ENCODE measurements around the gene CACNA1D.

Gene CACNA1D

DNA sequence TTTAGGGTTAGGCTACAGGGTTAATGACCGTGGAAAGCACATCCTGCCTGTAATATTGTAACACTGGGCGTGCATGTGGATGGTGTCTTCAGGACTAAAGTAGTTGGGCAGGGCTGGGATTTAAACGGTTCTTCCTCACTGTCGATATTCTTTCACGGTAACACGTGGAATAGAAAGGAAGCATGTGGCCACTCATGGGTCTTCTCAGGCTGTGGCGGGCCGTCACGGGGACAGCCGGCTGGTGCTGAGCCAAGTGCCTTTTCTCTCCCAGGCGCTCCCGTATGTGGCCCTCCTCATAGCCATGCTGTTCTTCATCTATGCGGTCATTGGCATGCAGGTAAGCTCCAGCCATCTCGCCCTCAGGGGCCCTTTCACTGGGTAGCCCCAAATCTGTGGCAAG is 278.2 kb downstream of the CACNA1D start:
- TF ChIP-seq ZFX (IDR thresholded peaks at IDR 0.05; ENCODE audit: borderline replicate concordance): no peak
- TF ChIP-seq, protein P1, sequence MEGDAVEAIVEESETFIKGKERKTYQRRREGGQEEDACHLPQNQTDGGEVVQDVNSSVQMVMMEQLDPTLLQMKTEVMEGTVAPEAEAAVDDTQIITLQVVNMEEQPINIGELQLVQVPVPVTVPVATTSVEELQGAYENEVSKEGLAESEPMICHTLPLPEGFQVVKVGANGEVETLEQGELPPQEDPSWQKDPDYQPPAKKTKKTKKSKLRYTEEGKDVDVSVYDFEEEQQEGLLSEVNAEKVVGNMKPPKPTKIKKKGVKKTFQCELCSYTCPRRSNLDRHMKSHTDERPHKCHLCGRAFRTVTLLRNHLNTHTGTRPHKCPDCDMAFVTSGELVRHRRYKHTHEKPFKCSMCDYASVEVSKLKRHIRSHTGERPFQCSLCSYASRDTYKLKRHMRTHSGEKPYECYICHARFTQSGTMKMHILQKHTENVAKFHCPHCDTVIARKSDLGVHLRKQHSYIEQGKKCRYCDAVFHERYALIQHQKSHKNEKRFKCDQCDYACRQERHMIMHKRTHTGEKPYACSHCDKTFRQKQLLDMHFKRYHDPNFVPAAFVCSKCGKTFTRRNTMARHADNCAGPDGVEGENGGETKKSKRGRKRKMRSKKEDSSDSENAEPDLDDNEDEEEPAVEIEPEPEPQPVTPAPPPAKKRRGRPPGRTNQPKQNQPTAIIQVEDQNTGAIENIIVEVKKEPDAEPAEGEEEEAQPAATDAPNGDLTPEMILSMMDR (IDR thresholded peaks at IDR 0.05): no peak
- H3K27ac ChIP-seq: no peak overlapping the region

DNA sequence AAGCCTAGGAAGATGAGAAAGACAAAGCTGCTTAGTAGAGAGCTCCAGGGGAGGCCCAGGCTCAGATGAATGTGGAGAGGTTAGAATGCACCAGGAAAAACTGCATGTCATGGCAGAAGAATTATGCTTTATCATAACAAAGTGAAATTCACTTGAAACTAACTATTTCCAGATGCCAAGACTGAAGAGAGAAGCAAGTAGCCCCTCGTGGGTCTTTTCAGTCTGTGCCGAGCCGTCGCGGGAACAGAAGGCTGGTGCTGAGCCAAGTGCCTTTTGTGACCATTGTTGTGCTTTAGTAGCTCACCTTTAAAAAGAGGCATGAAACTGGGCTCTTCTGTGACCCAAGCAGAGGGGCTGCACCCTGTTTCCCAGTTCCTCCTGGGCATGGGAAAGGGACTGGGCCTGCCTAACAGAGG is 278.6 kb downstream of the CACNA1D start:
- no peak overlapping the region for H3K27ac ChIP-seq
- TF ChIP-seq, protein P1 (IDR thresholded peaks at IDR 0.05): no peak
- no peak for TF ChIP-seq ZFX (IDR thresholded peaks at IDR 0.05; ENCODE audit: borderline replicate concordance)

DNA sequence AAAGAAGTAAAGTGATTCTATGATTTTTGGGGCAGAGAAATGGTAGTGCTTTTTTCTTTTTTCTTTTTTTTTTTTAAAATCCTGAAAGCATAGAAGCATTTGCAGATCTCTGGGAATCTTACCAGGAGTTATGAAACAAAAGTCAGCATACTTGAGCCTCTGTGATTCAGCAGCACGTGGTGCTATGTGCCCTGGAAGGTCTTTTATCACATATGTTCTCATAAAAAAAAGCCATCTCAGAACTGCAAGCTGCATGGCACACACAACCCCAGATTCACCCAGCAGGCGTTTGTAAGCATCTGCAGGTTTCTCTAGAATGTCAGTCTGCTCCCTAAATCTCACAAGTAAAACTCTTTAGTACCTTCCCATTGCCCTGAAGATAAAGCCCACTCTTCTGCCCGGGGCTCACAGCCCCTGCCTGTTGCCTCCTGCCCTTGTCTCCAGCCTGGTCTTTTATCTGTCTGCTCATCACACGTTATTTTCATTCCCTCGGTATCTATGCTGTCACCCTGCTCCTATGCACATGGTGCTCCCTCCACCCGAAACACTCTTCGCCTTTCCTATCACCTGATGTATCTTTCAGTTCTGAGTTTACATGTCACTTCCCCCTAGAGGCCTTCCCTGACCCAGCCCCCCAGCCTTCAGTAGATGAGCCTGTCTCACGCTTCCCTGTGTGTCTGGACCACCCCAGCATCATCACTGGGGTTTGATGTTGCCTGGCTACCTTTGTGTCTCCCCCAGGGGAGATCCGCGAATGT is 279.4 kb downstream of the CACNA1D start:
- TF ChIP-seq, protein P1 (IDR thresholded peaks at IDR 0.05): no peak
- TF ChIP-seq ZFX (IDR thresholded peaks at IDR 0.05; ENCODE audit: borderline replicate concordance): no peak
- H3K27ac ChIP-seq: no peak overlapping the region

DNA sequence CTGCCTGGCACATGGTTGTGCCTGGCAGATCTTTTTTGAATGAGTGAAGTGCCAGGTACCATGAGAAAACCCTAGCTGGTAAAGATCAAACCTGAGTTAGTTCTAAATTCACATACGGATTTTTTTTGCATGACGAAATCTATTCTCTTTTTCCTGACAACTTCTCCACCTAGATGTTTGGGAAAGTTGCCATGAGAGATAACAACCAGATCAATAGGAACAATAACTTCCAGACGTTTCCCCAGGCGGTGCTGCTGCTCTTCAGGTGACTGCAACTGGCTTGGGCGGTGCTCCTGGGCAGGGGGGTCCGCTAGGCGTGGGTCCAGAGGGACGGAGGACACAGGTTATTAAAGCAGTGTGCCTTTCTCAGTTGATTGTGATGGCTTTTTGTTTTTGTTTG is 280.0 kb downstream of the CACNA1D start:
- H3K27ac ChIP-seq: no peak overlapping the region
- no peak for TF ChIP-seq ZFX (IDR thresholded peaks at IDR 0.05; ENCODE audit: borderline replicate concordance)
- TF ChIP-seq, protein P1 (IDR thresholded peaks at IDR 0.05): no peak

DNA sequence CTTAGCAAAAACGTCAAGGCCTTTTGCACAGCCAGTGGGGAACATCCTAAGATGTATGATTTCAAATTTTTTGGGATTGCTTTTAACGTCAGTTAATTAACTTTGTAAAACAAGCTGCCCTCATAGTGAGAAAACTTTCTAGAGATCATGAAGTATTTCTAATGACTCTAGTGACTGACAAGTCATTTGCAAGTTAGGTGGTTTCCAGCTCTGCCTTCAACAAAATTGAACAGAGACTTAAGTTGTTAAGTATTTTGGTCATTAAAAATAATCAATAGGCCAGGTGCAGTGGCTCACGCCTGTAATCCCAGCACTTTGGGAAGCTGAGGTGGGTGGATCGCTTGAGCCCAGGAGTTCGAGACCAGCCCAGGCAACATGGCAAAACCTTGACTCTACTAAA is 280.6 kb downstream of the CACNA1D start:
- H3K27ac ChIP-seq: no peak overlapping the region
- no peak for TF ChIP-seq ZFX (IDR thresholded peaks at IDR 0.05; ENCODE audit: borderline replicate concordance)
- TF ChIP-seq, protein P1 (IDR thresholded peaks at IDR 0.05): no peak

DNA sequence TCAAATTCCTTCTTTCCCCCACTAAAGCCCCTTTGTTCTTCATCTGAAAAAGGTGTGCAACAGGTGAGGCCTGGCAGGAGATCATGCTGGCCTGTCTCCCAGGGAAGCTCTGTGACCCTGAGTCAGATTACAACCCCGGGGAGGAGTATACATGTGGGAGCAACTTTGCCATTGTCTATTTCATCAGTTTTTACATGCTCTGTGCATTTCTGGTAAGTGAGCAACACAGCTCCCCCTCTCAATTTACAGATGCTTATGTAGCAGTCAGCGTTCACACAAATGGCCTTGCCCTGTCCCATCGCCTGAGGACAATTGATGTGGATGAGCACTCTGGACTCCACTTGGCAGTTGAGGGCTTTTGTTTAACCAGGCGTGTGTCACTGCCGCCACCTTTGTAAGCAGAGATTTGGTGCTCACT is 281.4 kb downstream of the CACNA1D start:
- TF ChIP-seq, protein P1 (IDR thresholded peaks at IDR 0.05): no peak
- TF ChIP-seq ZFX (IDR thresholded peaks at IDR 0.05; ENCODE audit: borderline replicate concordance): no peak
- no peak overlapping the region for H3K27ac ChIP-seq

DNA sequence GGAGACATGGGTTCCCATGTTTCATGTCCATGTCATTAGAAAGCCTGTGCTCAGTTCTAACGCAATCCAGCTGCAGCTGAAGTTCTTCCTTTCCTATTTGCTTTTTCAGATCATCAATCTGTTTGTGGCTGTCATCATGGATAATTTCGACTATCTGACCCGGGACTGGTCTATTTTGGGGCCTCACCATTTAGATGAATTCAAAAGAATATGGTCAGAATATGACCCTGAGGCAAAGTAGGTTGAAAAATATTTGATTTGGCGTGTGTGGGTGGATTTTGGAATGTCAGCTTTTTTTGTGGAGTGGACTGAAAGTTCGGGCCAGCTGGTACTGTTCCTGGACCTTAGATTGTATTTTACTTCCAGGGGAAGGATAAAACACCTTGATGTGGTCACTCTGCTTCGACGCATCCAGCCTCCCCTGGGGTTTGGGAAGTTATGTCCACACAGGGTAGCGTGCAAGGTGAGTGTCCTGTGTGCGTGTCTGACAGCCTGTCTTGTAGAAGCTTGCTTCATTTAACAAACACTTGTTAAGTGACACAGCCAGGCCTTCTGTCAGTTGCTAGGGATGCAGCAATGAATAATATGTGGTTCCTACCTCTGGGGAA is 282.2 kb downstream of the CACNA1D start:
- no peak for TF ChIP-seq ZFX (IDR thresholded peaks at IDR 0.05; ENCODE audit: borderline replicate concordance)
- TF ChIP-seq, protein P1 (IDR thresholded peaks at IDR 0.05): no peak
- H3K27ac ChIP-seq: no peak overlapping the region
